HEK293T (cell line): ENCODE measurements around the gene CDH2.

Source experiments
- CTCF ChIA-PET: fragments of 350-600 bp; formaldehyde crosslinking; extraction: SDS; loops from one replicate; lab custom pipeline; 2021; ENCODE audit warnings: antibody characterized with exemption, inconsistent platforms; lab: Yijun Ruan, JAX
- POLR2A ChIA-PET: fragments of 350-600 bp; formaldehyde crosslinking; extraction: SDS; loops from one replicate; lab custom pipeline; 2020; ENCODE audit warnings: antibody characterized with exemption, inconsistent platforms; lab: Yijun Ruan, JAX
- DNase-seq: peaks from one replicate; pipeline ENCODE4 v3.0.0; 2012; ENCODE audit warnings: mixed read lengths; ENCODE audit errors: extremely low spot score
- ARNT ChIP-seq: fragments of 450-650 bp; IDR thresholded peaks from 2 replicates; pipeline ENCODE4 v1.6.1; 2017; ENCODE audit warnings: mild to moderate bottlenecking
- BHLHE40 ChIP-seq: fragments of 450-650 bp; IDR thresholded peaks from 2 replicates; pipeline ENCODE4 v1.6.1; 2016; ENCODE audit warnings: mild to moderate bottlenecking, moderate library complexity, borderline replicate concordance
- CTBP1 ChIP-seq: fragments of 450-650 bp; IDR thresholded peaks from 2 replicates; pipeline ENCODE4 v1.6.1; 2016; ENCODE audit warnings: borderline replicate concordance
- ELF4 ChIP-seq: fragments of 450-650 bp; IDR thresholded peaks from 2 replicates; pipeline ENCODE4 v1.6.1; 2017; ENCODE audit warnings: antibody characterized with exemption
- FOXA1 ChIP-seq: fragments of 450-650 bp; IDR thresholded peaks from 2 replicates; pipeline ENCODE4 v1.6.1; 2016; ENCODE audit warnings: mild to moderate bottlenecking
- FOXK2 ChIP-seq: fragments of 450-650 bp; IDR thresholded peaks from 2 replicates; pipeline ENCODE4 v1.6.1; 2016; ENCODE audit warnings: mild to moderate bottlenecking
- FOXM1 ChIP-seq: fragments of 450-650 bp; IDR thresholded peaks from 2 replicates; pipeline ENCODE4 v1.6.1; 2017; ENCODE audit warnings: mild to moderate bottlenecking, borderline replicate concordance
- HDGF ChIP-seq: fragments of 450-650 bp; IDR thresholded peaks from 2 replicates; pipeline ENCODE4 v1.6.1; 2017; ENCODE audit warnings: antibody characterized with exemption, borderline replicate concordance
- L3MBTL2 ChIP-seq: fragments of 450-650 bp; conservative IDR thresholded peaks from 2 replicates; pipeline ENCODE4 v1.6.1; 2016; ENCODE audit warnings: mild to moderate bottlenecking
- LEF1 ChIP-seq: fragments of 450-650 bp; IDR thresholded peaks from 2 replicates; pipeline ENCODE4 v1.6.1; 2017; ENCODE audit warnings: mild to moderate bottlenecking, borderline replicate concordance
- NFRKB ChIP-seq: fragments of 450-650 bp; IDR thresholded peaks from 2 replicates; pipeline ENCODE4 v1.6.1; 2016; ENCODE audit warnings: mild to moderate bottlenecking, moderate library complexity
- SP1 ChIP-seq: fragments of 450-650 bp; IDR thresholded peaks from 2 replicates; pipeline ENCODE4 v1.6.1; 2017
- SUZ12 ChIP-seq: fragments of 450-650 bp; IDR thresholded peaks from 2 replicates; pipeline ENCODE4 v1.6.1; 2016; ENCODE audit warnings: mild to moderate bottlenecking
- TARDBP ChIP-seq: fragments of 450-650 bp; IDR thresholded peaks from 2 replicates; pipeline ENCODE4 v1.6.1; 2016
- ZNF384 ChIP-seq: fragments of 450-650 bp; IDR thresholded peaks from 2 replicates; pipeline ENCODE4 v1.6.1; 2016
- TF ChIP-seq, protein P1 (sequence below): fragments of 450-650 bp; IDR thresholded peaks from 2 replicates; pipeline ENCODE4 v1.6.1; 2016

The CDH2 gene

DNA sequence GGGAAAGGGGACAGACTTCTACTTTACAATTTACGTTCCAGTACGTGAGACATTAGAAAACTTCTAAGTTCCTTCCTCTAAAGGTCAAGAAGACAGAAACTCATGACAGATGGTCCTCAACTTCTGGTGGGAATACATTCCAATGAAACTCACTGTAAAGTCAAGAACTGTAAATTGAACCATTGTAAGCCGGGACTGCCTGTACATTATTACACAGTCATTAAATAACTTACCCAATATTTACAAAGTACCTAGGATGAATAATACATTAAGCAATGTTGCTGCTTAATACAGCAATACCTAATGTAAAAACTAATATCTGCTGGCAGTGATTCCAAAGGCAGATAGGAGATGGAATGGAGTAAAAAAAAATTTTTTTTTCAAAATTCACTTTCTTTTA is 51.9 kb downstream of the CDH2 start:
- DNase-seq = no peak
- ChIA-PET POLR2A (no interaction called here), CTCF (no interaction called here)
- TF ChIP-seq SP1 (no peak), HDGF (no peak), L3MBTL2 (no peak), ZNF384 (no peak), FOXA1 (no peak), FOXM1 (no peak), ELF4 (no peak), LEF1 (no peak), ARNT (no peak), SUZ12 (no peak), BHLHE40 (no peak), CTBP1 (no peak), TARDBP (no peak), NFRKB (no peak), FOXK2 (no peak)
- TF ChIP-seq, protein P1, sequence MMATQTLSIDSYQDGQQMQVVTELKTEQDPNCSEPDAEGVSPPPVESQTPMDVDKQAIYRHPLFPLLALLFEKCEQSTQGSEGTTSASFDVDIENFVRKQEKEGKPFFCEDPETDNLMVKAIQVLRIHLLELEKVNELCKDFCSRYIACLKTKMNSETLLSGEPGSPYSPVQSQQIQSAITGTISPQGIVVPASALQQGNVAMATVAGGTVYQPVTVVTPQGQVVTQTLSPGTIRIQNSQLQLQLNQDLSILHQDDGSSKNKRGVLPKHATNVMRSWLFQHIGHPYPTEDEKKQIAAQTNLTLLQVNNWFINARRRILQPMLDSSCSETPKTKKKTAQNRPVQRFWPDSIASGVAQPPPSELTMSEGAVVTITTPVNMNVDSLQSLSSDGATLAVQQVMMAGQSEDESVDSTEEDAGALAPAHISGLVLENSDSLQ = no peak

- DNase-seq = no peak
- CTCF ChIA-PET = no interaction called here
- POLR2A ChIA-PET = no interaction called here
- no peak for TF ChIP-seq BHLHE40
- no peak for TF ChIP-seq HDGF
- TF ChIP-seq ARNT = no peak
- no peak for TF ChIP-seq FOXM1
- TF ChIP-seq, protein P1 = no peak
- no peak for TF ChIP-seq SUZ12
- TF ChIP-seq SP1 = no peak
- no peak for TF ChIP-seq NFRKB
- no peak for TF ChIP-seq CTBP1
- TF ChIP-seq L3MBTL2 = no peak
- no peak for TF ChIP-seq TARDBP
- no peak for TF ChIP-seq LEF1
- no peak for TF ChIP-seq ELF4
- no peak for TF ChIP-seq FOXK2
- TF ChIP-seq ZNF384 = no peak
- TF ChIP-seq FOXA1 = no peak
Measured at GRCh38 chr18:28124131-28125029, 52.5 kb downstream of the CDH2 start.

DNA sequence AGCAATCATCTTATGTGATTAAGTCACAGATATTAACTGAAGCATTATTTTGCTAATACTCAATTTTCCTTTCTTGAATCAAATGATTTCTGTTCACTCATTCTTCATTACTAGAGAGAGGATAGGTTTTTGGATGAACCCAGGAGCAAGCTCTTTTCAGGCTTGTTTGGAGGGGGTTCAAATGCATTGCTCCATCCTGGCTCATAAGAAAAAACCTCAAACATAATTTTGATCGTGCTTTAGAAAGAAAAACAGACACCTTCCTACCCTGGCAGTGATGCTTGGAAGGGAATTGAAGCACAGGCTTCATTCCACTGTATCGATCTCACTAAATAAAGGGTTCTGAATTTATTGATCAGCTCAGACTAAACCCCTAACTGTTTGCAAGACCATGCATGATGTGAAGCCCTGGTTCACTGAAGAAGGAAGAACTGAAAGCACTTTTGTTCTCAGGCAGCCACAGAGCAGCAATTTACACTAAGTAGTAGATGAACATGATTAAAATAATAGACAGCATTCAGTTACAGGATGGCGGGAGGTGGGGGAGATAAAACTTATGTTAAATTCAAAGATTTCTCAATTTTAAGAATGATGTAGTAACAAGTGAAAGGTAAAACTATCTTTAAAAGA is 53.4 kb downstream of the CDH2 start:
- DNase-seq = no peak
- POLR2A ChIA-PET = no interaction called here
- CTCF ChIA-PET = interaction anchor here (0.7 kb wide), 1 partner anchor 1316 kb away, joined by 4 read pairs; no protein-coding TSS in a partner anchor
- TF ChIP-seq L3MBTL2 (no peak), CTBP1 (no peak), HDGF (no peak), SP1 (no peak), NFRKB (no peak), BHLHE40 (no peak), ARNT (no peak), FOXK2 (no peak), ZNF384 (no peak), TARDBP (no peak), FOXM1 (no peak)

DNA sequence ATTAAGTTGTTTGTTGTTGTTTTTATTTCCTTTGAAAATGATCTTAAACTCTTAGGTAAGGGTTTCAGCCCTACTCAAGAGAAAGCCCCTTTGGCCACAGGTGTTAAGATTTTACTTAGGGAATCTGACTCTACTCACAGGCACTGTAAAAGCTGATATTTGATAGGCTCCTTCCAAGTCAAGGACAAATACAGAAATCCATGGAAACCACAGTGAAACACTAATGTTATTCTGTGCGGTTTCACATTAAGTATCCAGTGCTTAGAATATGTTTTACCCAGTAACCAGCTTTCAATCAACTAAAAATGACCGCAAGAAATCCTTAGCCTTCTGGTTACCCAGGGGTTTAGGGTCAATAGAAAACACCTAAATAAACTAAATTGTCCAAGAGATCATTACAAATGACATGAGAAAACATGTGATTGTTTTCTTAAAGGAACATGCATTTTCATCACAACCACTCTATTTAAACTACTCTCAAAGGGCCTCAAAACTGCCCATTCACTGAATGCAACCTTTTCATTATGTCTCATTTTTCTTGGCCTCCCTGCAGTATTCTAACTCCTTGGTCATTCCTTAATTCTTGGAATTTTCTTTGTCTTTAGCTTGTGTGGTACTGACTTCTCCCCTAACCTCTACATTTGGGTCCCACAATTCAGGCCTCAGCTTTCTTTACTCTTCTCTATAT is 56.0 kb downstream of the CDH2 start:
- DNase-seq = no peak
- no peak for TF ChIP-seq LEF1
- TF ChIP-seq SP1 = no peak
- TF ChIP-seq ARNT = no peak
- no peak for TF ChIP-seq ELF4
- no peak for TF ChIP-seq FOXA1
- TF ChIP-seq ZNF384 = no peak
- no peak for TF ChIP-seq L3MBTL2
- no peak for TF ChIP-seq TARDBP
- TF ChIP-seq FOXM1 = no peak
- TF ChIP-seq SUZ12 = no peak
- TF ChIP-seq, protein P1 = no peak
- TF ChIP-seq CTBP1 = no peak
- no peak for TF ChIP-seq HDGF
- TF ChIP-seq BHLHE40 = no peak
- TF ChIP-seq NFRKB = no peak
- ChIA-PET CTCF (no interaction called here), POLR2A (no interaction called here)

DNA sequence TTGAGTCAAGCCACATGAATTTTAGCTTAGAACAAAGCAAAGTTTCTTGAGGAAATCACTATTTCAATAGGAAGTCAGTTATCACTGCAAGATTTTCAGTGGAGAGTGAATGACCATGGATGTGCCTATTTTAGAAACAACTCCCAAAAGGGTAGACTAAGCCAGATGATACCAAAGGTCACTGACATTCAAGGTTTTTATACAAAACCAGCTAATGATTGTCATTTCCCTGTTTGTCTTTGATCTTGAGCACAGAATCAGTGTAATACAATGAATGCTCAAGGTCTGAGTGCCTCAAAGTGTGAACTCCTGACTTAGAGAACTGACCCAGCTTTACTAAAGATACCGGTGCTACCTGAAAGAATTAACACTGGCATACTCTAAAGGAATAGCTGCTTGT is 60.5 kb downstream of the CDH2 start:
- TF ChIP-seq ZNF384 = no peak
- no peak for TF ChIP-seq CTBP1
- CTCF ChIA-PET = no interaction called here

More for the DNA sequence above, 60.5 kb downstream of the CDH2 start:
- POLR2A ChIA-PET = no interaction called here
- no peak for DNase-seq
